ELR (cell line): ENCODE measurements around the gene EVA1B.

Experiments used
- DNase-seq: peaks from one replicate; pipeline ENCODE4 v3.0.0-alpha.2; 2015; ENCODE audit warnings: low read depth

Gene EVA1B

GRCh38 chr1:36346741-36347370 is 23.4 kb upstream of the EVA1B start:
- DNase-seq = no peak

- DNase-seq = no peak
Observed at GRCh38 chr1:36345353-36345752, 21.9 kb upstream of the EVA1B start.

DNA sequence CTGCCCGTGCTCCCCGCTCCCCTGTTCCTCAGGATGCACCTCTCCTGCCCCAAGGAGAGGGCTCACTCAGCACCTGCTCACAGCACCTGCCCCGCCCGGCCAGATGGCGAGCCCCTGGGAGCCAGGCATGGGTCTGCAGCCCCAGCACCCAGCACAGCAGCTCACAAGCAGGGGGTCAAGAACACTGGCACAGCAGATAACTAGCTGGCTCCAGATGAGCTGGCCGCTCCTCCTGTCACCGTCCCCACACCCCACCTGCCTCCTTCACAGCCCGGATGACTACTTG is 20.9 kb upstream of the EVA1B start:
- DNase-seq = no peak

DNA sequence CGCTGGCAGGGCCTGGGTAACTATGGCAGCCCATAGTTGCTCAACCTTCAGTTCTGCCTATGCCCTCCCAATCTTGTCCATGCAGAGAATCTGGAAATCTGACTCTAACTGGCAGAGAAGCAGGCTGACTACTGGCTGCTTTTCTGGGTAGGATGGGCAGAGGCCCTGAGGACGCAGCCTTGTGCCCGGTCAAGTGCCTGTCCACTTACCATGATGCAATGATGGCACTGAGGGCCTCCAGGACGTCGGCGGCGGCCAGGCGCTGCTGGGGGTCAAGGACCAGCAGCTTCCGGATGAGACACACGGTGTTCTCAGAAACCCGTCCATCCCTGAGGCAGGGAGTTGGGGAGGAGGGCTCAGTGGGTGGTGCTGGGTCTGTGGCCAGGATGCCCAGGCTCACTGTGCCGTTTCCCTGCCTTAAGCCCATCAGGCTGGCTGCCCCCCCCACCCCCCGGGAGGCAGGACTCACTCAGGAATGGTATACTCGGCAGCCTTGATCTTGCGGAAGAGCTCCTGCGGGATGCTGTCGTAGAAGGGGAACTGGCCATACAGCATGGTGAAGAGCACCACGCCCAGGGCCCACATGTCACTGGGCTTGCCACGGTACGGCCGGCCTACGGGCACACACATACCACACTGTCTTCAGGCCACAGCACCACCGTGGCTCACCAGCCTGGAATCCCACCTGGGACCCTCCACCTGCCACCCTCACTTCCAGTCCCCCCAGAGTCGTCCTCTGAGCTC is 20.4 kb upstream of the EVA1B start:
- DNase-seq = no peak

DNA sequence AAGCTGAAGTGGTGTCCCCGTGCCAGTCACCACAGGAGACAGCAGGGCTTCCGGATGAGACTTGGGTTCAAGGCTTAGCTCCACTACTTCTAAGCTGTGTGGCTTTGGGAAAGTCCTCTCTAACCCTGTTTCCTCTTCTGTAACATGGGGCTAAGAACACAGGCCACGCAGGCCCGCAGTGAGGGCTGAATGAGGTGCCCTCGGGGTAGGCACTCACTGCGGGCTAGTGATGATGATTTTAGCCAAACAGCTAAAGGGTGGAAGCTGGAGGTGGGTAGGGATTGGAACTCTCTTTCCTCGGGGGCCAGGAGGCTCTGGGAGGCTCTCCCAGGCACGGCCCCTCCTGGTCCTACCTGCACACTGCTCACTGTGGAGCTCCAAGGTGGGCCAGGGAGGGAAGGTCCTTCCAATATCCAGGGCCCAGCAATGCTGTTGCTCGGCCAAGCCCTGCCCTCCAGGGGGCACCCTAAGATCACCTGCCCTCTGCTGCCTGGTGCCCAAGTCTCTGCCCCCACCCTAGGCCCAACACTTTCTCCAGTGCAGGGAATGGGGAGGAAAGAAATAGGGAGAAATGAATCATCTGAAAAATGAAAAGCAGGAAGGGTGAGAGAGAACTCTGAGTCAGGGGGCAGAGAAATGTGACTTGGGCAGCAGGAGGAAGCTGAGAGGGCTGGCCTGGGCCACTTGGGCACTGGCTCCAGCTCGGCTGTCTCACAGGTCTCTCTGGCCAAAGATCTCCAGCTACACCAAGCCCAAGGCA is 19.2 kb upstream of the EVA1B start:
- peak; percentile 92 for DNase-seq

DNA sequence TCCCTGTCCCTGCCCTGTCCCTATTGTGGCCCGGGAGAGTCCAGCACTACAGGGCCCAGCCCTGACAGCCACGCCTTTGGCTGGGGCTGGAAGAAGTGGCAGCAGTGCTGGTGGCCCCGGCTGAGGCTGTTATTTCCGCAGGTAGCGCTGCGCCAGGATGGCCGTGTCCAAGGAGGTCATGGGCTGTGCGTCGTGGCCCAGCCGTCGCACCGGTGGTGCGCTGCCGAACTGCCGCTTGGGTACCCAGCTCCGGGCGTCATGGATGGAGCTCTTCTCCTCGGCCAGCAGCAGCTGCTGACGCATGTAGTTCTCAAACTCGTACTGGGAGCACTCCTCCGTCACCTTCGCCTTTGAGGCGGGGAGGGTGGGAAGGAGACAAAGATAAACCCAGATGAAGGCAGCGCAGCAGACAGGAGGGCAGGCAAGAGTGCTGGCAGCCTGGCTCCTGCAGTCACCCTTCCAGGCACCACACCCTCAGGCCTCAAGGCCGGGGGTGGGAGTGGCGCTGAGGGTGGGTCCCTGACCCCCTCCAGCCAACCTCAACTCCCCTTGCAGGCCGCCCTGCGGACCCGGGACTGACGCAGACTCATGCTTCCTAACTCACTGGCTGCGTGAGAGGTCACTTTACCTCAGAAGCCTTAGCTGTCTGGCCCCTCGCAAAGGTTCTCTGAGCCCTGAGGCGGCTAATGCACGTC is 18.3 kb upstream of the EVA1B start:
- no peak for DNase-seq

GRCh38 chr1:36339615-36340014 is 16.2 kb upstream of the EVA1B start:
- DNase-seq = no peak

- DNase-seq = no peak
Observed at GRCh38 chr1:36339215-36339614, 15.8 kb upstream of the EVA1B start.

GRCh38 chr1:36337830-36338229 is 14.4 kb upstream of the EVA1B start:
- no peak for DNase-seq

- DNase-seq = no peak
Observed at GRCh38 chr1:36330940-36331339, 7.5 kb upstream of the EVA1B start.

GRCh38 chr1:36329817-36330216 is 6.4 kb upstream of the EVA1B start:
- DNase-seq = no peak

- no peak for DNase-seq
Observed at GRCh38 chr1:36328713-36329112, 5.3 kb upstream of the EVA1B start.

DNA sequence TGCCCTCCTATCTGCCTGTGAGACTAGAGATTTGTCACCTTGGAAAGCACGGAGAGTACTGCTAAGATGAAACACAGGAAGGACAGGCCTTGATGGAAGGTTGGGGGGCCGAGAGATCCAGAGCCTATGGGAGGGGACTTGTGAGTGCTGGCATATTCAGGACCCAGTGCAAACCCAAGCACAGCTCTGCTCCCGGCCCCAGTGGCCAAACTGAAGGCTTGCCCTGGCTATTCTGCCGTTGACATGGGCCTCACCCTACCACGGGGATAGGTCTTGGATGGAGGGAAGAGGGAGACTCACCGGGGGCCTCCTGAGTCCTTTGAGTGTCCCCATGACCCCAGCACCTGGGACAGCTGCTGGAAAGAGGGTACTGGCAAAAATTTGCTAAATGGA is 4.6 kb upstream of the EVA1B start:
- DNase-seq = no peak

GRCh38 chr1:36327421-36328087 is 4.1 kb upstream of the EVA1B start:
- peak; percentile 73 for DNase-seq

- no peak for DNase-seq
Observed at GRCh38 chr1:36326499-36326898, 3.1 kb upstream of the EVA1B start.

- DNase-seq = no peak
Observed at GRCh38 chr1:36324353-36324703, 883 bp upstream of the EVA1B start.

GRCh38 chr1:36322786-36323635 is 434 bp downstream of the EVA1B start:
- DNase-seq = peak; percentile 81

DNA sequence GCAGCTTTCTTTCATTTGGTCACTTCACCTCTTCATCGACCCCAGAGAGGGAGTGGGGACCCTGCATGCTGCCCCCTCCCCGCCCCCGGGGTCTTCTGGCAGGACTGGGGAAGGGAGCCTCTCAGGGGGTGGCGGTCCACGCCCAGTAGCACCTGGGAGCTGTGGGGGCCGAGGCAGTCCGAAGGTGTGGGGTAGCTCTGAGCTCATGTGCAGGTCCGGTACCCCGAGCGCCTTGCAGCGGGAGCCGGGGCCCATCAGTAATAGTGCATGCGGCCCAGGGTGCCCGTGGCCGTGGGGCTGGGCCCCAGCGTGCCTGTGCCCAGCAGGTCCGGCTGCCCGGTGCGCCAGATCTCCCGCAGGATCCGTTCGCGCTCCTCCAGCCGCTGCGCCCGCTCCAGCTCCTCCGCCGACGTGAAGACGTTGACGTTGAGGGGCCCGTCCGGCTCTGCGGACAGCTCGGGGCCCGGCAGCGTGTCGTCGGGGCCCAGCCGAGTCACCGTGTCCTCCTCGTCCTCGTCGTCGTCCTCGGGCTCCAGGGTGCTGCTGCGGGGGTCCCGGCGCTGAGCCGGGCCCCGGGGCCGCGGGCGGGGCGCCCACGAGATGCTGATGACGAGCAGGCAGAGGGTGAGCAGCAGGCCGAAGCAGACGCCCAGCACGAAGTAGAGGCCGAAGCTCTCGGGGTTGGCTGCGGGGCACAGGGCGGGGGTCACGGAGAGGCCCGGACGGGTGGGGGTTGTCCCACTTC is 1.2 kb downstream of the EVA1B start:
- peak; percentile 61 for DNase-seq

GRCh38 chr1:36321119-36321951 is 2.1 kb downstream of the EVA1B start:
- DNase-seq = peak; percentile 73

DNA sequence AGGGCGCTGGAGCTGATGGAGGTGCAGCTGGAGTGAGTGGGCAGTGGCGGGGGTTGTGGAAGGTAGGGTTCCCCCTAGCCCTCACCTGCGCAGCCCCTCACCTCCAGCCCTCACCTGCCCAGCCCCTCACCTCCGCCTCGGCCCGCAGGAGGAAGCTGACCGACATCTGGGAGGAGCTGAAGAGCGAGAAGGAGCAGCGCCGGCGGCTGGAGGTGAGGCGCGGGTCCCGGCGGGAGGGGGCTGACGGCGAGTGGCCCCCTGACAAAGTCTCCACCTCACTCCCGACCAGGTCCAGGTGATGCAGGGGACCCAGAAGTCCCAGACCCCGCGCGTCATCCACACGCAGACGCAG is 2.7 kb downstream of the EVA1B start:
- no peak for DNase-seq
